HTERT RPE-1 (cell line): Measurements from ENCODE around the gene TMEM45A.
"Not testable (repeated sequence)": the region's sequence is repeated elsewhere in the genome, so short reads cannot be mapped to it uniquely, and the experiment has no call there.

Source experiments
- in situ Hi-C: fragments of 300-500 bp; cut with MboI; formaldehyde crosslinking; loops from 4 replicates; pipeline ENCODE4 v1.14.3; 2020; ENCODE audit warnings: low sequenced_read_pairs

TMEM45A gene

GRCh38 chr3:100563652-100564211 lies 71.3 kb downstream of the TMEM45A start:
- in situ Hi-C loops, result no loop called here

DNA sequence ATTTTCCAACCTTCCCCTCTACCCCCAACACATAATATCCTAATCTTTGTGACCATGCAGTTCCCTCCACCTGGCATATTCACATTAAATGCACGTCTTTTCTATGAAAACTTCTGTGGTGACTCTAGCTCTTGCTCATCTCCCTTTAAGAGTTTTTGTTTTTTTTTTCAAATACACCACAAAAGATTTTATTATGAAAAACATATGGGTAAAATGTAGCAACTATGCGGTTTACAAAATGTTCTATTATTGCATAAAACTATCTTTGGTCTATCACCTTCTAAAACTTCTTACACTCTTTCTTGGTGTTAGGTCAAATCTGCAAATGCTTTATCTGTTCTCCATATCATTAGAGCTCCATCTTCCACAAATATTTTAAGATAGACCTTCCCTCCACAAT lies 78.4 kb downstream of the TMEM45A start:
- in situ Hi-C loops, result no loop called here

DNA sequence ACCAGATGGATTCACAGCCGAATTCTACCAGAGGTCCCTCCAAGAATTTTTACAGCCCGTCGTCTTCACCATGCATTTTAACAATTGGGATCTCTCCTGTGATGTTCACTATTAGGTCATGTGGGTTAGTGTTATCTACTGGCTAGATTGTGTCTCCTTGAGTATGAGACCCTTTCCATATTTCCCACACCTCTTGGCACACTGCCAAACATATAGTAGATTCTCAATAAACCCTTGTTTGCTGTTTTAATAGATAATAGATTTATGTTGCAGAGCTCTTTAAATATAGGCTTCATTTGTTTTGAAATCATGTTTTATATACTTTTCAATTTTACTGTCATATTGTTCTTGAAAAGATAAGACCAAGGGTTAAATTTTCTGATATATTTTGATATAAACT lies 82.1 kb downstream of the TMEM45A start:
- in situ Hi-C loops, result no loop called here

DNA sequence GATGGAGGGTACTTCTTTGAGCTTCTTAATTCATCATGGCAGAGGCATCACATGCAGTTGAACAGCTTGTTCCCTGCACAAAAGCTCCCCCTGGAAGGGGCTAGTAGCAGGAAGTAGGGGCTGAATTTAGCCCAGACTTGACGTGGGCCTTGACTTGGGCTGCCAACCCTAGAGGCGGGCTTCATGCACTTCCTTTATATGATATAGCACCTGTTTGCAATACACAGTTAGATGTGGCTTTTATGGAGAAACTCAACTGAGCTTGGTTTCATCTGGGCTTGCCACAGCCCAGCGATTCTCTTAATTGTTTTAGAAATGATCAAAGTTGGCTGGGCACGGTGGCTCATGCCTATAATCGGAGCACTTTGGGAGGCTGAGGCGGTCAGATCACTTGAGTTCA lies 83.3 kb downstream of the TMEM45A start:
- in situ Hi-C loops, result no loop called here

- in situ Hi-C loops, result no loop called here
These were observed 85.1 kb downstream of the TMEM45A start for GRCh38 chr3:100577382-100578008.

- in situ Hi-C loops, result no loop called here
These were observed 86.2 kb downstream of the TMEM45A start for GRCh38 chr3:100578646-100579045.

- in situ Hi-C loops, result no loop called here
These were observed 87.7 kb downstream of the TMEM45A start for GRCh38 chr3:100580147-100580546.

DNA sequence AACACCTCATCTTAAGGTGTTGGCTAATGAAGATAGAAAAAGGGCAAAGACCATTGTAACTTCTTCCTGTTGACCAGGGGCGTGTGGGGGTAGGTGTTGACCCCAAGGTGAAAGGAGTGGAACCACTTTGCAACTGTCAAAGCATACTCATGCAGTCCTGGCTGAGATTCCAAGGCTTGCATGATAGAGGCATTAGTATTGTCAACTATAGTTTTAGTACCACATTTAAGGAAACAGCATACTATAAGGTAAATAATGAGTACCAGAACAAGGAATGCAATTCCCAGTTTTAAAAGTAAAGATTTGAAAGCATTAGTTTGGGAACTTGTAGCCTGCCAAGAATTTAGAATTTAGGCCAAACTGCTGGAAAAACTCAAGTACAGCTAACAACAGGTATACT lies 89.2 kb downstream of the TMEM45A start:
- in situ Hi-C loops, result no loop called here

DNA sequence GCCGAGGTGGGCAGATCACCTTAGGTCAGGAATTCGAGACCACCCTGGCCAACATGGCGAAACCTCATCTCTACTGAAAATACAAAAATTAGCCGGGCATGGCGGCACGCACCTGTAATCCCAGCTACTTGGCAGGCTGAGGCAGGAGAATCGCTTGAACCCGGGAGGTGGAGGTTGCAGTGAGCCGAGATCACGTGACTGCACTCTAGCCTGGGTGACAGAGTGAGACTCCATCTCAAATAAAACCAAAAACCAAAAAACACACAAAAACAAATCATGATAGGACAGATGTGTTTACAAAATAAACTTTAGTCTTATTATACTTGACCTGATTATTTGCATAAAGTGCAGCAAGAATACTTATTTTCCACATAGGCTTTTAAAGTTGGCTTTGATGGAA lies 89.7 kb downstream of the TMEM45A start:
- in situ Hi-C loops, result not testable (repeated sequence)

GRCh38 chr3:100584101-100584660 lies 91.8 kb downstream of the TMEM45A start:
- in situ Hi-C loops, result no loop called here

- in situ Hi-C loops, result no loop called here
These were observed 94.4 kb downstream of the TMEM45A start for GRCh38 chr3:100586832-100587231.

GRCh38 chr3:100588251-100588650 lies 95.8 kb downstream of the TMEM45A start:
- in situ Hi-C loops, result no loop called here

GRCh38 chr3:100590114-100590839 lies 97.9 kb downstream of the TMEM45A start:
- in situ Hi-C loops, result no loop called here

- in situ Hi-C loops, result no loop called here
These were observed 98.4 kb downstream of the TMEM45A start for GRCh38 chr3:100590840-100591147.

DNA sequence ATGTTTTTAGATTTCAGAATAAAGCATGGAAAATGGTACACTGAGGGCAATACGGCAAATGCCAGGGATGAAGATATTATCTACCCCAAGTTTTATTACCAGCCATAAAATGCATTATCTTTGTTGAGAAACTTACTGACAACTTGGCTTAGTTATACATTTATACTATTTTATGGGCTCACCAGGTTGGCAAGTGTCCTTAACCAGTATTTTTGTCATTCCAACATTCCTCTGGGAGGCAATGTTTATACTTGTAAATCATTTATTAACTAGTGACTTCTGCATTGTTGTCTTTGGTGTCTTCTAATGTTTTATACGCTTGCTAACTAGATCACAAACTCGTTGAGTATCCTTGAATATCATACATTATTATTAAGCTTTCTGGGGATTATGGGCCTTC lies 99.0 kb downstream of the TMEM45A start:
- in situ Hi-C loops, result no loop called here

DNA sequence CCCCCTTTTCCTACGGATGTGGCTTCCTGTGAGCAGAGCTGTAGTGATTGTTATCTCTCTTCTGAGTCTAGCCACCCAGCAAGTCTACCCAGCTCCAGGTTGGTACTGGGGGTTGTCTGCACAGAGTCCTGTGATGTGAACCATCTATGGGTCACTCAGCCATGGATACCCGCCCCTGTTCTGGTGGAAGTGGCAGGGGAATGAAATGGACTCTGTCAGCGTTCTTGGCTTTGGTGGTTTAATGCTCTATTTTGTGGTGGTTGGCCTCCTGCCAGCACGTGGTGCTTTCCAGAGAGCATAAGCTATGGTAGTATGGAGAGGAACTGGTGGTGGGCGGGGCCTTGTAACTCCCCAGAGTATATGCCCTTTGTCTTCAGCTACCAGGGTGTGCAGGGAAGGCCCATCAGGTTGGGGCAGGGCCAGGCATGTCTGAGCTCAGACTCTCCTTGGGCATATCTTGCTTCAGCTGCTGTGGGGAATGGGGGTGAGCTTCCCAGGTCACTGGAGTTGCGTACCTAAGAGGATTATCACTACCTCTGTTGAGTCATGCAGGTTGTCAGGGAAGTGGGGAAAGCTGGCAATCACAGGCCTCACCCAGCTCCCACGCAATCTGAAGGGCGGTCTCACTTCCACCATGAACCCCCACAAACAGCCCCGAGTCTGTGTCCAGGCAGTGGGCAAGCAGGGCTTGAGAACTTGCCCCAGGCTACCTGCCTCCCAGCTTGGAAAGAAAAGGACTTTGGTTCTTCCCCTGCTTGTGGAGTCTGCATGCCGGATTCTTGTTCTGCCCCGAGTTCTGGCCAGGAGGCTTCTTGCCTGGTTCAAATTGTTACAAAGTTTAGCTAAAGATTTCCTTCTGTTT lies 108.0 kb downstream of the TMEM45A start:
- in situ Hi-C loops, result no loop called here

DNA sequence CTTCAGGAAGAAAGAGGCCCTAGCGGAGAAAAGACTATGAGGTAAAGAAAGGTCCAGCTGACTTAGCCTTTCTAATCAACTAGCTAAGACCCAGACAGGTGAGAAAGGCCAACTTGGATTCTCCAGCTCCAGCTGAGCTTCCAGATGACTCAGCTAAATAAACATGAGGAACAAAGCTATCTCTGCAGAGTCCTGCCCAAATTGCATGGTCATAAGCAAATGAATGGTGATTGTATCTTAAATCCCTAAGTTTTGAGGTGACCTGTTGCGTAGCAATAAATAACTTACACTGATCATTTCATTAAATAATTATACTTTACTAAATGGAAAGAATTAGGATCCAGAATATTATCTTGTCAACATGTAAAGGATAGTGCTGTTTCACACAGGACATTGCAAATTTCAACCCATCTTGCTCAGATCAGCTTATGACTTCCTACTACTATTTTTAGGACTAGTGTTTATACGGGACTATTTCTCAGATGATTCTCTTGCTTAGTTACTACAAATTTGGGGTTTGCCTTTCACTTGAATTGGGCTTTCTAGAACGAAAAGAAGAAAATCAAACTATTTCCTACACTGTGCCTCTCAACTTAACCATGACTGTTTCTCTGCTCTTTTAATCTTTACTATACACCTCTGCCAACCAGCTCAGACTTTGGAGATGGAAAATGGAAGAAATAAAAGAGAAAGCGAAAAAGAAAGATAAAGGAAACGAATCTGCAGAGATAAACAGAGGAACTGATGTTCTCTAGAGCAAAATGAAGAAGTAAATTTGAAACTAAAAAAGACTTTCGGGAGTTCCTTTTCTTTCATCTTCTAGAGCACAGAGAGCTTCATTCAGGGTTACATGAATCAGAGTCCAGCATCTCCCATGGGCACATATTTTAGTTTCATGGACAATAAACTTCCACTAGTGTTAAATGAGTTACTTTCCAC lies 110.4 kb downstream of the TMEM45A start:
- in situ Hi-C loops, result no loop called here

DNA sequence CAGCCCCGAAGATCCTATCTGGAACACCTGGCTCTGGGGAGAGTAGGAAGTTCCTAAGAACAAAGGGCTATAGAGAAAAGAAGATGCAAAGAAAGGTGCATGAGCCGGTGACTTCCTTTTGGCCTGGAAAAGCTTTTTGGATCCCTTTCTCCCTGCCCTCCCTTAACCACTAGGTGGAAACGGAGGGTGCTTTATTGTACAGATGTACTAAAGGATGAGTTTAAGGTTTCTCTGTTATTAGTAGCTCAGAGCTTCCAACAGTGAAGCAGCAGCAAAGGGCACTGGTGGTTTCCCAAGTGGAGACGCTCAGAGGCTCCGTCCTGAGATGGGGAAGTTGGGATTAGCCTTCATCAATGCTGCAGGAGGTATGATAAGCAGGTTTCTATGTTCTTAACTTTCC lies 111.0 kb downstream of the TMEM45A start:
- in situ Hi-C loops, result no loop called here

GRCh38 chr3:100605358-100605757 lies 112.9 kb downstream of the TMEM45A start:
- in situ Hi-C loops, result no loop called here

GRCh38 chr3:100606894-100607512 lies 114.6 kb downstream of the TMEM45A start:
- in situ Hi-C loops, result no loop called here
